ENCODE data around the gene SLC16A3. TPM values are rescaled to one million over a fixed set of nuclear protein-coding genes. Genes with fewer than 3 reads are reported as not detected.

SLC16A3 gene
- total RNA-seq, 1 donor from 2014 or later: 142 TPM

DNA sequence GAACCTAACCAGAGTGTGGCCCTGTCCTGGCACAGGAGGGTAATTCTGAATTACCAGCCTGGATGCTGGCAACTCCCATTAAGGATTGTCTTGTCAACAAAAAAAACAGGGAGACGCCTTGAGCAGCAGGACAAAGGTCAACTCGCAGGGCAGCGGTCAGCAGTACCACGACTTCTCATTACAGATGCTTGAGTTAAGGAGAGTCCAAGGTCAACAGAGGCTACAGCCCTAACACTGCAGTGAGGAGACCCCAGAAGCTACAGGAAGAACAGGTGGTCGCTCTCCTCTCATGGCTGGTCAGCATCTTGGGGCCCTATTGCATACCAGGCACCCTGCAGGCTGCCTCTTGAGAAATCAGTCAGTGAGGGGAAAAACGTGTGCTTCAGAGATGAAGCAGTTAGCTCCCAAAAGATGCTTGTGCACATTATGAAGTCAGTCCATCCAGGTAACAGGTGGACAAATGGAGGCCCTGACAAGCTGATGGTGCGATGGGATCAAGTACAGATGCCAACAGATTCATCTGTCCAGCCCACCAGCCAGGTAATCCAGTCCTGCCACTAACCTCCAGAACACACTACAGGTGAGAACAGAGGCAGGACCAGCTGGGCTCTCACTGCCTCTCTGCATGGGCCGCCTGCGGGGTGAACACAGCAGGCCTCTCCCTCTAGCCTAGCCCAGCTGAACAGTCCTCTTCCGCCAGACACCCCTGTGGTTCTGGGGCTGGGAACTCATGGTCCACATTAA, 40.5 kb downstream of the SLC16A3 start:
- no peak for DNase-seq

DNA sequence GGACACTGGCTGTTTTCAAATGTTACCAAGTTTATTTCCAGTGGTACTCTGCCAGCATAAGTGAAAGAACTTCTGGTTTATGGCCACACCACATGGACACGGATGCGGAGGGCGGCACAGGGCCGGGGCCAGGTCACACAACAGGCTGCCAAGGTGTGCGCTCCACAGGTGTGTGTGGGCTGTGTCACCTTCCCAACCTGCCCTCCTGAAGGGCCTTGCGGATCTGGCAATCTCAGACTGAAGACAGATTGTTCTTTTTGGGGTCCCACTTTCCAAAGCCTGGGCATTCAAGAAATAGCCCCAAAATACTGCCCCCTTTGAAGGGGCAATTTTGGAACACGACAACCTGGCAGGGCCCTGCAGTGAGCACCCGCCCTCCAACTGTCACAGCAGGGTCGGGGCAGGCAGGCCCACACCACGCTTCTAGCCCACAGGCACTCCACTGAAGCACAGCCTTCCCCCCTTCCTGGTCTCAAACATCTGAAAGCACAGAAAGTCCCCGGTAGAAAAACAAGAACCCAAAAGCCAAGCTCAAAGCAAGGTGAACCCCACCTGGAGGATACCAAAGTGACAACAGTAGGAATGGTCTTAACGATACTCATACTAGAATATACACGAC, 41.1 kb downstream of the SLC16A3 start:
- no peak for DNase-seq

DNA sequence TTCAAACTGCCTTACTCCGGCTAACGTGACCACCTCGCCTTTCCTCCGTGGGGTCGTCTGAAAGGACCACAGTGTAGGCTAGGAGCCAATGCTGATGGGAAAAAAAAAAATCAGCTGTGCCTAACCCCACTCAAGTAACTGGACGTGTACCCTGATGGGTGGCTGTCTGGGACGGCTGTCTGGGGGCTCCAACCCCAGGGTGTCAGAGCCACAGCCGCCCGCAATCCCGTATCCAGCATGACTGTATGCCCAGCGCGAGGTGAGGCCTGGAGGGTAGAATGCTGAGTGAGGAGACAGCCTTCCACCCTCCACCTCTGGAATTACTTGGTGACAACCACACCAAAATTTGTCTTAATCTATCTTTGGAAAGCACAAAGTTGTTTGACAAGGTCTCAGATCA, 41.8 kb downstream of the SLC16A3 start:
- DNase-seq: no peak

DNA sequence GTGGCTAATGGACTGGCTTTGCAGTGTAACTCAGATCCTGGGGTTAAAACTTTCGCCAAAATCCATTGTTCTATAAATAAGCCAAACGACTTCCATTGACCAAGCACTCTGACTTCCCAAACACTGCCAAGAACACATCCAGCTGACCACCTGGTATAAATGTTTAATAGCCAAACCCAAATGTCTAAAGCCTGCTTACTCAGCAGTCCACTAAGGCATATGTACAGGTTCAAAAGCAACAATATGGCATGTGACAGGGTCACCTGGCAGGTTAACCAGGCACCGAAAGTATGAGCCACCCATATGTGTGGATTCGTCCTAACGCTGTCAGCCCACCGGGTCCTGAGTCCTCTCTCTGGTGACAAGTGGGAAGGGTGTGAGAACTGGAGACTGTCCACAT, 42.6 kb downstream of the SLC16A3 start:
- no peak for DNase-seq

DNA sequence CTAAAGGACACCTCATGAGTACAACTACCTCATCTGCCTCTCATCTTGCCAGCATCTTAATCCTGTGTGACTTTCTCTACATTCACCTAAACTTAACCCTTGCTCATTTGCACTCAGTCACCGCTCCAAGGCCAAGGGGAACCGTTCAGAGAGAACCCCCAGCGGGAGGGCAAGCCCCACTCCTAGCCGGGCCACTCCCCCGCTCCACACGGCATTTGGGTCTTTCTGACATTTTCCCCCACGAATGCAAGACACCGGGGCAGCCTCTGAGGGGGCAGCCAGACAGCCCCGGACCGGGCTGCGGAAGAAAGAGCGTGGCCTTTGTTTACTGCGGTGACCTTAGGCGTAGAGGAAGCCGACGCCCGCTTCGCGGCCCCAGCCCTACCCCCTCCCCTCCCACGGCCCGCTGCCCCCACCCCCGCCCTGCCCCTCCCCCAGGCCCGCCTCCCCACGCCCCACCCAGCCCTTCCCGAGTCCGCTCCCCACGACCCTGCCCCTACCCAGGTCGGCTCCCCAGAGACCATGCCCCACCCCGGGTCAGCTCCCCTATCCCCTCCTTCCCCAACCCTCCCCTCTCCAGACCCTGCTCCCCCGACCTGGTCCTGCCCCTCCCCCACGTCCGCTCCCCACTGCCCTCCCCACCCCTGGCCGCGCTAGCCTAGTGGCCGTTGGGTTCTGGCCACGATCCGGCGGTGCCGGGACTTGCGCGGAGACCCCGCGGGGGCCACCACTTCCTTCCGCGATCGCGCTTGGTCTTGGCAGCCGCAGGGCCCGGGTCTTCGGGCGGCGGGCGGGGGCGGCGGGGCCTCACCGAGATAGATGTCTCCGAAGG, 43.9 kb downstream of the SLC16A3 start:
- peak; percentile 24 for DNase-seq

DNA sequence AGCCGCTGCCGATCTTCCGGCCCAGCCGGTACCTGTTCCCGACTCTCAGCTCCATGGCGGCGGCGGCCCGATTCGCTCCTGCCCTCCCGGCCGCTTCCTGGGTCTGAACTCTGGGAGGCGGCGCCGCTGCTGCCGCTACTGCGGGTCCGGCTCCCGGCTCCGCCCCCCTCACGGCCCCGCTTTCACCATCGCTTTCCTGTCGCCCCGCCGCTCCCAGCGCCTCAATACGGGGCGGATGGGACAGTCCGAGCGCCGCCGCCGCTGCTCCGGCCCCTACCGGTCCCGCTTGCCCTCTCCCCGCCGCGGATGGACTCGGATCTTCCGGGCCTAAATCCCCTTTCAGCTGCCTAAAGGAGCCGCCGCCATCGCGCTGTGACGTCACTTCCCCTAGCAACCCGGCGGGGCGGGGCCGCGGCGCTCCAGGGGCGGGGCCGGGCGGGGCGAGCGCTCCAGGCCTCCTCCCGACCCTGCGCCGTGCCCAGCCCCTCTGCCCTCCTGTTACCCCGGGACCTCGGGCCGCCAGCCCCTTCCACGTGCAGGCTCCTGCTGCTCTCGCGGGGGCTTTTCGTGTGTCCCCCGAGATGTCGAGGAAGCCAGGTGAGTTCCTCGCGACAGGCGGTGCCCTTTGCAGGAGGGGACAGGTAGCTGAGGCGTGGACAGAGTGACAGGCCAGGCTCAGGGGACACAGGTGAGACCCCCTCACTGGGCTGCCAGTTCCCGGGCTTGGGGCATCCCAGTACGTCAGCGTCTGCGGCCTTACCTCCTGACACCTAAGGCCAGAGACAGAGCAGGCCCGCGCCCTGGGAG, 44.7 kb downstream of the SLC16A3 start, which contains the start of gene CSNK1D:
CSNK1D (minus strand) TSS at position 374 of the 807 bp plus-strand sequence; CDS start at position 55, 319 bp downstream.
- DNase-seq: peak; percentile 96

DNA sequence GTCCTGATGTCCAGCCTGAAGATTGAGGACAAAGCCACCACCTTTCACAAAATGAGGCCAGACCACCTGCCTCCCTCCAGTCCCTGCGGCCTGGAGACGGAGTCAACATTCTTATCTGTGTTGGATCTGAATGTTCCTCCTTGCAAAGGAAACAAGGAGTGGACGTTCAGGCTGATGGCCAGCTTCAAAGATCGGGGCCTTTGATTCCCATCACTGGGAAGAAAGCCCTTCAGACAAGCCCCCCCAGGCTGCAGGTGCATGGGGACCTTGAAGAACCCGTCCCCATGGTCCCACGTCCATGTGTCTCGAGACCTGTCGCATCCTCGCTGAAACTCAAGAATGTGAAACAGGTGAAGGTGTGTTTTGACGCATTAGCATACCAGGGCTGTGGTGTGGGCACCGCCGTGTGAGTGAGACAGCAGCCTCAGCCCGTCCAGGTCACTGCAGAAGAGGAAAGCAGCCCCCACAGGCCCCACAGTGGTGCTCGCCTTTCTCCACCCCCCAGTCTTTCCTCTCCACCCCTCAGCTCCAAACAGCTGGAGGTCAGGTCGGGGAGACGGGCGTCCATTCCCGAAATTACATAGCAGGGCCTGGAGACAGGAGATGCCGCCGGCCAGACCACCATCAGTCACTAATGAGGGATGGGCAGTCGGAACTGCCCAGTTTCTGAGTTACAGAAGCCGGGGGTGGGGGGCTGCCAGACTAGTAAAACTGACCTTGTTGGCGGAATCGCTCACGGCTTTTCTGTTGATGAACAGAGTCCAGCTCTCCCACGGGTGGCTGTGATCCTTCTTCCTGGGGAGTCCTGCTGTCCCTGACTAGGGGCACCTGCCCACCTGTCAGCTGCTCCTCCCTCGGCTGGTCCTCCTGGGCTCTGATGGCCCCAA, 45.5 kb downstream of the SLC16A3 start:
- DNase-seq: no peak

DNA sequence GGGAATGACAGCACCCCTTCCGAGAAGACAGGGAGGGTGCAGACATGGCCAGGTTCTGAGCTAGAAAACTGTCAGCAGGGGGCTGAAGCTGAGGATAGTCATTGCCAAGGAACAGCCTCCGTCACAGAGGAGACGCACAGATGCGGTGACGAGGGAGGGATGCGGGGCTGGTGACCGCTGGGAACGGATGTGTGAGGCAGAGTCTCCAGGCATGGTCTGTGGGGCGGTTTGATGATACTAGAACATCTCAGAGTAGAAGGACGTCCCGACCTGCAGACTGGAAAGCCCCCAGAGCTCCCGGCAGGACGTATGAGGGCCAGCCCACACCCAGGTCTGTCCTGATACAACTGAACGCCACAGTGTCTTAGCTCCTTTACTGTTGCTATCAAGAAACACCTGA, 46.5 kb downstream of the SLC16A3 start:
- no peak for DNase-seq

DNA sequence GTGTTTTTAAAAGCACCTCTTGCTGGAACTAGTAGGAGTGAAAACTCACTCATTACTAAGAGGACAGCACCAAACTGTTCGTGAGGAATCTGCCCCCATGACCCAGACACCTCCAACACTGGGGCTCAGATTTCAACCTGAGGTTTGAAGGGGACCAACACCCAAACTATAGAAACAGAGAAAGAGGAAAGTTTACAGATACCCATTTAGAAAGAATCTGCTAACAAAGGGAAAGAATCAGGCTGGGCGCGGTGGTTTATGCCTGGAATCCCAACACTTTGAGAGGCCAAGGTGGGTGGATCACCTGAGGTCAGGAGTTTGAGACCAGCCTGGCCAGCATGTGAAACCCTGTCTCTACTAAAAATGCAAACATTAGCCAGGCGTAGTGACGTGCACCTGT, 48.1 kb downstream of the SLC16A3 start:
- no peak for DNase-seq

DNA sequence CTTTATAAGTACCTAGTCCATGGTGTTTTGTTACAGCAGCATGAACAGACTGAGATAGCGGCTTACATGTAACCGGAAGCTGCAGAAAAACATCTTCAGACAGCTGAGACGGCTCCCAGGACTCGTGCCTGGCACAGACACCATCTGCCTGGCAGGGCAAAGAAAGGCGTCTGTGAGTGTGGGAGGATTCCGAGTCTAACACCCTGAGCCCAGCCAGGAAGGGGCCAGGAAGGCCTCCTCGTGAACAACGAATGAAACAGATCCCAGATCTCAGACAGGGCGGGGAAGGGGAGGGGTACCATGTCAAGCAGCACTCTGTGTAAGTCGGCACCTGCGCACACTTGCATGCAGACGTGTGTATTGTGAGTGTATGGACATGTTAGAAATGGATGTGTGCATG, 49.0 kb downstream of the SLC16A3 start:
- DNase-seq: no peak

DNA sequence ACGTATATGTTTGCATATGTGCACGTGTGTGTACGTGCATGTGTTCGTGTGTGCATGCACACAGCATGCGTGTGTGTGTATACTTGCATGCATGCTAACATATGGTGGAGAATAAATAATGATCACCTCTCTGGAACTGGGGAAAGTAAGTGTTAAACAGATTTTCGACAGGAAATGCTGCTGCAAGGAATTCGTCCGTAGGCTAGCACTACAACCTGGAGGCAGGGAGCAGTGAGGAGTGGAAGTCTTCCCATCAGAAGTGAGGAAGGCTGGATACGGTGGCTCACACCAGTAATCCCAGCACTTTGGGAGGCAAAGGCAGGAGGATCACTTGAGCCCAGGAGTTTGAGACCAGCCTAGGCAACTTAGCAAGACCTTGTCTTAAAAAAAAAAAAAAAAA, 49.5 kb downstream of the SLC16A3 start:
- DNase-seq: no peak

DNA sequence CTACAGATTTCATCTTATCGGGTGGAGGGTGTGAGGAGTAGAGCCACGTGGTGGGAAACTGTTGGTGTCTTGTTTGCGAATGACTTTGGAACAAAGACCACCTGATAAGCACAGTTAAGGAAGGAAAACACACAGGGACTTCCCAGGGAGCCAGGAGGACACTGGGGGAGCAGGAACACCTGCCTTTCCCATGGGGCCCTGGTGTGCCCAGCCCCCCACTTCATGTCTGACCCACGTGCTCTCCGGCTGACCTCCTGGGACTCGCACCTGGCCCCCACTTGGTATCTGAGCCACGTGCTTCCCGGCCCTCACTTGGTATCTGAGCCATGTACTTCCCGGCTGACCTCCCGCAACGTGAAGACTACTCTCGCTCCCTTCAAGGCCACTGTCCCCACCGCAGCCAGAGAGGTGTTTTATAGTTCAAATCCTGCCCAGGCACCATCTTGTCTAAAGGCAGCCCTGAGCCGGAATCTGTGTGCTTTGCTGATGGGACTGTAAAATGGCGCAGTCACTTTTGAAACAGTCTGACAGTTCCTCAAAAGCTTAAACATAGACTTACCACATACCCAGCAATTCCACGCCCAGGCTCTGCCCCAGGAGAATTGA, 50.0 kb downstream of the SLC16A3 start:
- DNase-seq: no peak

DNA sequence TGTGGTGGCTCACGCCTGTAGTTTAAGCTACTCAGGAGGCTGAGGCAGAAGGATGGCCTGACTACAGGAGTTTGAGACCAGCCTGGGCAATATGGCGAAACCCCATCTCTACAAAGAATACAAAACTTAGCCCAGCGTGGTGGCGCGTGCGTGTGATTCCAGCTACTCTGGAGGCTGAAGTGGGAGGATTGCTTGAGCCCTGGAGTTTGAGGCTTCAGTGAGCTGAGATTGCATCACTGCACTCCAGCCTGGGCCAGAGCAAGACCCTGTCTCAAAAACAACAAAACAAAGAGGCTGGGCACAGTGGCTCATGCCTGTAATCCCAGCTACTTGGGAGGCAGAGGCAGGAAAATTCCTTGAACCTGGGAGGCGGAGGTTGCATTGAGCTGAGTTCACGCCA, 51.7 kb downstream of the SLC16A3 start:
- no peak for DNase-seq

DNA sequence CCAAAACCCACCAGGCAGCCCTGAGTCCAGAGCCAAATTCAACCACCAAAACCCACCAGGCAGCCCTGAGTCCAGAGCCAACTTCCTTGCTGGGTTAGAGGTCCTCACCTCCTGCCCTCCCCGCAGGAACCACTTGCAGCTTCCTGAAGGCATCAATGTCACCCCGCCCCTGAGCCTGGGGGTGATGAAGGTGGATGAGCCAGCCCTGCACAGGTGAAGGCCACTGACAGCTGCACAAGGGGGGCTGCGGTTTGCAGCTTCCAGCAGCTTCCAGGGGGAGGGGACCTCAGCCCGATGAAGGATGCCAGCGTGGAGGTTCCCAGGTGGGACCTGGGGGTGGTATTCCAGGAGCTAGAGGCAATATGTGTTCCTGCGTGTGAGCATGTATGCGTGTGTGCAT, 52.2 kb downstream of the SLC16A3 start:
- DNase-seq: no peak

DNA sequence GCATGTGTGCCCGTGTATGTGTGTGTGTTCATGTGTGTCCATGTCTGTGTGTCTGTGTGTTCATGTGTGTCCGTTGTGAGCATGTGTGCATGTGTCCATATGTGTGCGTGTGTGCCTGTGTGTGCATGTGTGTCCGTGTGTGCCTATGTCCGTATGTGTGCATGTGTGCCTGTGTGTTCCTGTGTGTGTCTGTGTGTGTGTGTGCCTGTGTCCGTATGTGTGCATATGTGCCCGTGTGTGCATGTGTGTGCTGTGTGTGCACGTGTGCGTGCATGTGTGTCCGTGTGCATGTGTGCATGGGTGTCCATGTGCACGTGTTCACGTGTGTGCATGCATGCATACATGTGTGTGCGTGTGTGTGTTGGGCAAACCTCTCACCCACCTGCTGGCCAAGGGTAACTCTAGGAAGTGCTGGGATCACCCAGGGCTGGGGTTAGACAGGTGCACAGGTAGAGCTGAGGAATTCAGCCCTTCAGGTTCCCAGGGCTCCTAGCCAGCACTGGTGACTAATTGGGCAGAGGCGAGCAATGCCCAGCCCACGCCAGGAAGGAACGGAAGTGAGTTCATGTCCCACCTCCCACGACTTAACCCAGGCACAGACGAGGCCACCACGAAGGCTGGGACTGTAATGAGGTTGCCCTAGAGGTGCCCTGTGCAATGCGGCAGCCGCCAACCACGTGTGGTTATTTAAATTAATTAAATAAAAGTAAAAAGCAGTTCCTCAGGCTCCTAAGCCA, 52.8 kb downstream of the SLC16A3 start:
- no peak for DNase-seq

DNA sequence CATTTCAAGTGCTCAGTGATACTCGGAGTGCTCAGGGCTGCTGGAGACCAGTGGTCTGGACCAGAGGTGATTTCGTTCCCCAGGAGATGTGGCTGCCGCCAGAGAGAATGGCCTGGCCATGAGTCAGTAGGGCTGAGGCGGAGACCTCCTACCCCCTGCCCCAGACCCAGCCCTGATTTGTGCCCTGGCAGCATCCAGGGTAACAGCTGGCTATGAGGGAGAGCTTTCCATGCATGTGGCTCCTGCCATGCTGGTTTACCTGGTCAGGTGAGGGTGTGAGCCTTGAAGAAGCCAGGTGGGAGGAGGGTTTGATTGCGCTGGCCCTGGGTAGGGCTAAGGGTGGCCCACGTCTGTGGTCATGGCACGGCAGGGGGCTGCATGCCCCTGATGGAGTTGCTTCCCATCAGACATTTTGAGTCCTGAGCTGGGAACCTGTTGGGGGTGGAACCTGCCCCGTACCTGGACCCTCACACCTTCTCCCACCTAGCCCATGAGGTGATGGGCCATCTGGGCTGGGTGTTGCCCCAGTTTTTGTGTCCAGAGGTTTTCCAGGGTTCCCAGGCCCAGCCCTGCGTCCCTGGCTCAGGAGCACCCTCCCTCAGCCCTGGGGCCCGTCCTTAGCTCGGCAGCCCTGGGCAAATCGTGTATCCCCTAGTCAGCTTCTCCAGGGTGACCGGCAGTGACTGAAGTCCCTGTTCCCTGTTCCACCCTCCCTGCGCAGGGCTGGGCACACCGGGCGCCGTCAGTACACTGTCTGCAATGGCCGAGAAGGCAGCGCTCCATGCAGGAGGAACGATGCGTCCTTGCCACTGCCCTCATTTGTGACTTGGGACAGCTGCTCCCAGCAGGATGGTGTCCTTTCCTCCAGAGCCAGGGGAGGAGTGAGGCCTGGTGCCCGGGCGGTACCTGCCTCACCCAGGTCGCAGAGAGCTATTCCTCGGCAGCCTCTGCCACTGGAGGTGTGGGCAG, 53.7 kb downstream of the SLC16A3 start:
- DNase-seq: no peak

DNA sequence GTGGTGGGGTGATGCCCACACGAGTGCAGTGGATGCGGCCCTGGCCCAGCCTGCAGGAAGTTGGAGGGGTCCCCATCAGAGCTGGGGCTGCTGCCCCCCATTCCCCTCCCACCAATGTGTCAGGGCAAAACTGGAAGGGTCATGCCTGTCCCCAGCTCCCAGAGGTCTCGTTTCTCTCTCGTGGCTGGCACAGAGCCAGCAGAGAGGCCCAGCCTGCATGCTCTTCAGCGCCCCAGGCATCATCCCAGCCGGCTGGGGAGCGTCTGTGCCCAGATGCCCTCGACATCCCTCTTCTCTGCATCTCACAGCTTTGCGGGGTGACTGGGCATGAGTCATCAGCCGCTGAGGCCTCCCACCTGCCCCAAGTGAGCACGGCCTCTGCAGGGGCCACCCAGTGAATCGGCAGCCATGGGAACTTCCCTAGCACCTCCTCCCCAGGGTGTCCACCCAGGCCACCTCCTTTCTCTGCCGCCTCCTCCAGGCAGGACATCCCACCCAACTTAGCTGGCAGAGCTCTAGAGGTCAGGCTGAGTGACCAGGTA, 54.4 kb downstream of the SLC16A3 start:
- no peak for DNase-seq

DNA sequence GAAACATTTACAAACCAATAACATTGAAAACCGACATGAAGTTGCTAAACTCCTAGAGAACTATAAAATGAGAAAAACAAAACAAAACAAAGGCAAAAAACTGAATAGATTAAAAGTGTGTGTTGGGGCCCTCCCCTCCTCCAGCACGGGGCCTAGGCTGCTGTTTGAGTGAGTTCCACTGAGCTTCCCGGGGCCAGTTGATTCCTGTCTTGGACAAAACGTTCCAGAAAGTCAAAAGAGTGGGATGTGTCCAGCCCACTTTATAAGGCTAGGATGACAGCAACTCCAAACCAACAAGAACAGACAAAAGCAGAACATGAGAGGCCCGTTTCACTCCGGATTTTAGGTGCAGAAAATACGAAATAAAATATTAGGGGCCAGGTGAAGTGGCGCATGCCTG, 56.3 kb downstream of the SLC16A3 start:
- DNase-seq: no peak
